Panc1 (cell line): ENCODE measurements around the gene NFATC2. TPM values are rescaled to one million over a fixed set of nuclear protein-coding genes. Genes with fewer than 3 reads are reported as not detected.

Experiments
- ATAC-seq: fragments of 200-7000 bp; cut with Tn5 transposase; 2 replicates; pipeline ENCODE4 v1.9.1; 2020; ENCODE audit warnings: mild to moderate bottlenecking, moderate library complexity
- BruUV-seq: library from RNA; stranded (reverse); fragments of 400-500 nt; replicated peaks from 2 replicates; lab custom pipeline; 2021; lab: Mats Ljungman, UMichigan
- CTCF ChIA-PET: fragments of 300-600 bp; sonication (Branson Sonifier 250); formaldehyde crosslinking; loops from one replicate; lab custom pipeline; 2022; ENCODE audit warnings: antibody characterized with exemption; lab: Charles Lee
- POLR2A ChIA-PET: fragments of 300-600 bp; sonication (Branson Sonifier 250); formaldehyde crosslinking; loops from one replicate; lab custom pipeline; 2022; ENCODE audit warnings: antibody characterized with exemption; lab: Charles Lee
- DNase-seq: peaks from one replicate; pipeline ENCODE4 v3.0.0-alpha.2; 2010; ENCODE audit warnings: low read depth, low spot score
- H3K27ac ChIP-seq: 2 replicates; pipeline ENCODE4 v1.5.1; 2011; ENCODE audit warnings: mild to moderate bottlenecking, low read length, inconsistent platforms
- H3K27me3 ChIP-seq: fragments of 200-500 bp; sonication (Bioruptor generic); 2 replicates; pipeline ENCODE4 v1.6.0; 2014; ENCODE audit warnings: low read length, inconsistent platforms; ENCODE audit not compliant: control insufficient read depth, insufficient read depth
- H3K36me3 ChIP-seq: fragments of 200-500 bp; sonication (Bioruptor generic); 2 replicates; pipeline ENCODE4 v1.5.1; 2014; ENCODE audit warnings: inconsistent platforms, mild to moderate bottlenecking, low read length, moderate library complexity; ENCODE audit not compliant: control insufficient read depth, insufficient read depth
- H3K4me1 ChIP-seq: 2 replicates; pipeline ENCODE4 v1.5.1; 2011; ENCODE audit warnings: inconsistent platforms, mild to moderate bottlenecking, low read length, moderate library complexity; ENCODE audit not compliant: control insufficient read depth, insufficient read depth
- H3K4me3 ChIP-seq, 2 experiments: 2 replicates each; pipeline ENCODE4 v1.5.1; 2011 to 2012; ENCODE audit warnings: low read depth in 2 of 2, low read length in 2 of 2, mild to moderate bottlenecking in 2 of 2, inconsistent platforms in 1 of 2, moderate library complexity in 1 of 2
- H3K9me3 ChIP-seq: fragments of 200-500 bp; sonication (Bioruptor generic); 2 replicates; pipeline ENCODE4 v1.5.1; 2014; ENCODE audit warnings: low read depth, mild to moderate bottlenecking, inconsistent platforms, low read length, moderate library complexity; ENCODE audit not compliant: control insufficient read depth, insufficient read depth
- POLR2AphosphoS5 ChIP-seq: IDR thresholded peaks from 2 replicates; pipeline ENCODE4 v1.6.1; 2012; ENCODE audit warnings: mild to moderate bottlenecking, low read depth, low read length, moderate library complexity
- SIN3A ChIP-seq: IDR thresholded peaks from 2 replicates; pipeline ENCODE4 v1.6.1; 2012; ENCODE audit warnings: low read depth, mild to moderate bottlenecking, low read length, moderate library complexity, borderline replicate concordance; ENCODE audit not compliant: insufficient read depth
- TCF7L2 ChIP-seq: IDR thresholded peaks from 2 replicates; pipeline ENCODE4 v1.6.1; 2011; ENCODE audit warnings: mild to moderate bottlenecking, low read depth, low read length, inconsistent platforms
- in situ Hi-C: cut with HindIII; loops from 2 replicates; pipeline ENCODE4 v1.10.0; 2016; ENCODE audit warnings: low sequenced_read_pairs, low pct_unique_long_range_greater_than_20kb
- intact Hi-C: fragments of 100-400 bp; cut with micrococcal nuclease; formaldehyde crosslinking; loops from one replicate; pipeline ENCODE4 v1.10.0; 2022; ENCODE audit not compliant: unreplicated experiment
- total RNA-seq: library from RNA; stranded (reverse); gene quantifications from one replicate; pipeline ENCODE4 v1.2.1, GENCODE V29; 2021; ENCODE audit not compliant: unreplicated experiment
- TF ChIP-seq, protein P1 (sequence below): fragments of 450-650 bp; IDR thresholded peaks from 2 replicates; pipeline ENCODE4 v1.5.1; 2017; ENCODE audit warnings: mild to moderate bottlenecking
- TF ChIP-seq, protein P2 (sequence below), 2 experiments: IDR thresholded peaks; 2 replicates each; pipeline ENCODE4 v1.6.1; 2011 to 2012; ENCODE audit warnings: low read depth in 2 of 2, control low read depth in 1 of 2, low read length in 1 of 2, mild to moderate bottlenecking in 1 of 2, moderate library complexity in 1 of 2; ENCODE audit not compliant: insufficient read depth in 1 of 2

Gene NFATC2
- total RNA-seq, 1 experiment from 2014 or later: 10.6 TPM

DNA sequence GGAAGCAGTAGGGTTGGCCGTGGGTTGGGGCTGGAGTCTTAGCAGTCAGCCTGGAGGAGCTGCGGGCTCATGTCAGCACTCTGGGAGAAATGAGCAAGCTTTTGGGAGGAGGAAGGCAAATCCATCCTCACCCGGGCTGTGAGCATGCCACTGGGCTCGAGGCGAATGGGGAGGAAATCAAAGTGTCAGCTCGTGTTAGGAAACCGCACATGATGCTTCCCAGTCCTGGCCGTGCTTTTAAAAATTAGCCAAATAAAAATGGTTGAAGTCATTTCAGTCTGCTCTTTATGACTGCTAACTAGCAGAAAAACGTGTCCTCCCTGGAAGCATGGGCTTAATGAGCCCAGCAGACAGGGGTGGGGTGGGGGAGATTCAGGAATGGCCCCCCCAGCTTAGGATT, 98.1 kb downstream of the NFATC2 start:
- Histone ChIP-seq H3K27ac (peak overlapping the region; percentile 45; the same call in 1 of the 2 replicates), H3K4me1 (peaks cover 31% of the 10 kb centered on the region), H3K36me3 (no peaks in the 10 kb centered on the region), H3K27me3 (no peaks in the 10 kb centered on the region), H3K9me3 (no peaks in the 10 kb centered on the region), H3K4me3 (no peak overlapping the region)
- no peak for TF ChIP-seq TCF7L2
- TF ChIP-seq, protein P1, sequence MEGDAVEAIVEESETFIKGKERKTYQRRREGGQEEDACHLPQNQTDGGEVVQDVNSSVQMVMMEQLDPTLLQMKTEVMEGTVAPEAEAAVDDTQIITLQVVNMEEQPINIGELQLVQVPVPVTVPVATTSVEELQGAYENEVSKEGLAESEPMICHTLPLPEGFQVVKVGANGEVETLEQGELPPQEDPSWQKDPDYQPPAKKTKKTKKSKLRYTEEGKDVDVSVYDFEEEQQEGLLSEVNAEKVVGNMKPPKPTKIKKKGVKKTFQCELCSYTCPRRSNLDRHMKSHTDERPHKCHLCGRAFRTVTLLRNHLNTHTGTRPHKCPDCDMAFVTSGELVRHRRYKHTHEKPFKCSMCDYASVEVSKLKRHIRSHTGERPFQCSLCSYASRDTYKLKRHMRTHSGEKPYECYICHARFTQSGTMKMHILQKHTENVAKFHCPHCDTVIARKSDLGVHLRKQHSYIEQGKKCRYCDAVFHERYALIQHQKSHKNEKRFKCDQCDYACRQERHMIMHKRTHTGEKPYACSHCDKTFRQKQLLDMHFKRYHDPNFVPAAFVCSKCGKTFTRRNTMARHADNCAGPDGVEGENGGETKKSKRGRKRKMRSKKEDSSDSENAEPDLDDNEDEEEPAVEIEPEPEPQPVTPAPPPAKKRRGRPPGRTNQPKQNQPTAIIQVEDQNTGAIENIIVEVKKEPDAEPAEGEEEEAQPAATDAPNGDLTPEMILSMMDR: no peak
- no peak for TF ChIP-seq POLR2AphosphoS5
- TF ChIP-seq SIN3A: no peak
- TF ChIP-seq, protein P2, sequence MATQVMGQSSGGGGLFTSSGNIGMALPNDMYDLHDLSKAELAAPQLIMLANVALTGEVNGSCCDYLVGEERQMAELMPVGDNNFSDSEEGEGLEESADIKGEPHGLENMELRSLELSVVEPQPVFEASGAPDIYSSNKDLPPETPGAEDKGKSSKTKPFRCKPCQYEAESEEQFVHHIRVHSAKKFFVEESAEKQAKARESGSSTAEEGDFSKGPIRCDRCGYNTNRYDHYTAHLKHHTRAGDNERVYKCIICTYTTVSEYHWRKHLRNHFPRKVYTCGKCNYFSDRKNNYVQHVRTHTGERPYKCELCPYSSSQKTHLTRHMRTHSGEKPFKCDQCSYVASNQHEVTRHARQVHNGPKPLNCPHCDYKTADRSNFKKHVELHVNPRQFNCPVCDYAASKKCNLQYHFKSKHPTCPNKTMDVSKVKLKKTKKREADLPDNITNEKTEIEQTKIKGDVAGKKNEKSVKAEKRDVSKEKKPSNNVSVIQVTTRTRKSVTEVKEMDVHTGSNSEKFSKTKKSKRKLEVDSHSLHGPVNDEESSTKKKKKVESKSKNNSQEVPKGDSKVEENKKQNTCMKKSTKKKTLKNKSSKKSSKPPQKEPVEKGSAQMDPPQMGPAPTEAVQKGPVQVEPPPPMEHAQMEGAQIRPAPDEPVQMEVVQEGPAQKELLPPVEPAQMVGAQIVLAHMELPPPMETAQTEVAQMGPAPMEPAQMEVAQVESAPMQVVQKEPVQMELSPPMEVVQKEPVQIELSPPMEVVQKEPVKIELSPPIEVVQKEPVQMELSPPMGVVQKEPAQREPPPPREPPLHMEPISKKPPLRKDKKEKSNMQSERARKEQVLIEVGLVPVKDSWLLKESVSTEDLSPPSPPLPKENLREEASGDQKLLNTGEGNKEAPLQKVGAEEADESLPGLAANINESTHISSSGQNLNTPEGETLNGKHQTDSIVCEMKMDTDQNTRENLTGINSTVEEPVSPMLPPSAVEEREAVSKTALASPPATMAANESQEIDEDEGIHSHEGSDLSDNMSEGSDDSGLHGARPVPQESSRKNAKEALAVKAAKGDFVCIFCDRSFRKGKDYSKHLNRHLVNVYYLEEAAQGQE (IDR thresholded peaks at IDR 0.05; ENCODE audit: insufficient read depth in 1 of 2, low read depth in 2 of 2, low read length in 1 of 2): no peak
- ChIA-PET CTCF (interaction anchor here (0.7 kb wide), 1 partner anchor 66 kb away, joined by 4 read pairs; no protein-coding TSS in a partner anchor), POLR2A (no interaction called here)
- ATAC-seq (no peak), DNase-seq (no peak)
- in situ Hi-C loops: no loop called here
- intact Hi-C loops: no loop called here
- BruUV-seq: no TSS peak

DNA sequence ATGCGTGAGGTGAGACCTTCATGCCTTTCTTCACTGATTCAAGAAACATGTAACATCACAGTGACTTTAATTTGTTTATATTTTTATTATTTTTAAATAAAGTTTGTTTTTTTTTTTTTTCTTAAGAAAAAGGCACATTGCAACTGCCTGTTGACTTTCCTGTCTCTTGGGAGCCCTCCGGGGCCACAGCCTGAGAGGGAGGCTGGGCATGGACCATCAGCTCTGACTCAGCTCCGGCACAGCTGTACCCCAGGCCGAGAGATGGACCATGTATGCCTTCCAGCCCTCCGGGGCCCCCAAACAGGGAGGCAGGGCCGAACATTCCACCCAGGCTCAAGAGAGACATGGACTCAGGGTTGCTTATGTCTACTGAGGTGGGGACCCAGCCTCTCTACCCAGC, 99.9 kb downstream of the NFATC2 start:
- ATAC-seq: no peak
- in situ Hi-C loops (no loop called here), intact Hi-C loops (no loop called here)
- no TSS peak for BruUV-seq
- no peaks in the 10 kb centered on the region for H3K27me3 ChIP-seq
- H3K4me1 ChIP-seq: peaks cover 15% of the 10 kb centered on the region
- no peak overlapping the region for H3K27ac ChIP-seq
- no peak overlapping the region for H3K4me3 ChIP-seq
- no peaks in the 10 kb centered on the region for H3K9me3 ChIP-seq
- ChIA-PET CTCF (no interaction called here), POLR2A (no interaction called here)
- no peaks in the 10 kb centered on the region for H3K36me3 ChIP-seq
- TF ChIP-seq TCF7L2: no peak
- TF ChIP-seq, protein P1: no peak
- no peak for TF ChIP-seq SIN3A
- no peak for TF ChIP-seq POLR2AphosphoS5
- TF ChIP-seq, protein P2 (IDR thresholded peaks at IDR 0.05; ENCODE audit: insufficient read depth in 1 of 2, low read depth in 2 of 2, low read length in 1 of 2): no peak
- no peak for DNase-seq
